GM12878 (cell line): ENCODE measurements around the gene MEGF11. TPM values are rescaled to one million over a fixed set of nuclear protein-coding genes. Genes with fewer than 3 reads are reported as not detected.

Experiments used
- ATAC-seq: fragments of 200-7000 bp; cut with Tn5 transposase; 3 replicates; pipeline ENCODE4 v1.9.1; 2020; ENCODE audit warnings: mild to moderate bottlenecking, moderate library complexity
- BruUV-seq: library from RNA; stranded (reverse); fragments of 400-500 nt; replicated peaks from 2 replicates; lab custom pipeline; 2021; lab: Mats Ljungman, UMichigan
- CTCF ChIA-PET: fragments of 300-600 bp; sonication (Branson Sonifier 250); formaldehyde crosslinking; extraction: SDS; loops from one replicate; lab custom pipeline; 2021; ENCODE audit warnings: inconsistent platforms; lab: Yijun Ruan, JAX
- POLR2A ChIA-PET: fragments of 350-600 bp; formaldehyde crosslinking; extraction: SDS; loops from one replicate; lab custom pipeline; 2021; ENCODE audit warnings: inconsistent platforms; lab: Charles Lee
- RAD21 ChIA-PET: fragments of 300-600 bp; sonication (Branson Sonifier 250); formaldehyde crosslinking; loops from one replicate; lab custom pipeline; 2023; ENCODE audit warnings: antibody characterized with exemption; ENCODE audit not compliant: unreplicated experiment; lab: Charles Lee
- SMC1A ChIA-PET: fragments of 300-600 bp; sonication (Branson Sonifier 250); formaldehyde crosslinking; loops from one replicate; lab custom pipeline; 2023; ENCODE audit not compliant: unreplicated experiment, uncharacterized antibody; lab: Charles Lee
- DNase-seq: peaks from one replicate; pipeline ENCODE4 v3.0.0-alpha.2; 2011; ENCODE audit warnings: low read depth, low spot score
- FAIRE-seq: peaks from 3 replicates; lab custom pipeline; 2011; peaks lifted over from hg19 to GRCh38; lab: Jason Lieb, UNC
- H2AFZ ChIP-seq: 2 replicates; pipeline ENCODE4 v1.6.0; 2011; ENCODE audit warnings: low read depth, low read length, control low read depth; ENCODE audit not compliant: control insufficient read depth
- H3K27ac ChIP-seq: 2 replicates; pipeline ENCODE4 v1.5.1; 2011; ENCODE audit warnings: control low read depth; ENCODE audit not compliant: control insufficient read depth, insufficient read depth
- H3K27me3 ChIP-seq, 2 experiments: replicated peaks in 1 of 2; 2 replicates each; pipeline versions ENCODE4 v1.6.0 to v1.6.1; 2011; ENCODE audit warnings: low read length in 1 of 2; ENCODE audit not compliant: control insufficient read depth in 2 of 2, insufficient read depth in 2 of 2
- H3K36me3 ChIP-seq, 2 experiments: 2 replicates each; pipeline ENCODE4 v1.5.1; 2011; ENCODE audit warnings: low read length in 1 of 2; ENCODE audit not compliant: control insufficient read depth in 2 of 2, insufficient read depth in 2 of 2
- H3K4me1 ChIP-seq: 2 replicates; pipeline ENCODE4 v1.6.1; 2011; ENCODE audit warnings: mild to moderate bottlenecking, low read length, moderate library complexity, mixed read lengths; ENCODE audit not compliant: control insufficient read depth, insufficient read depth
- H3K4me2 ChIP-seq: 2 replicates; pipeline ENCODE4 v1.6.0; 2011; ENCODE audit warnings: control low read depth; ENCODE audit not compliant: control insufficient read depth, insufficient read depth
- H3K4me3 ChIP-seq: fragments of 200-600 bp; sonication (generic); 2 replicates; pipeline ENCODE4 v1.5.1; 2016
- H3K79me2 ChIP-seq: 2 replicates; pipeline ENCODE4 v1.6.0; 2011; ENCODE audit warnings: low read length; ENCODE audit not compliant: control insufficient read depth, insufficient read depth
- H3K9ac ChIP-seq: 2 replicates; pipeline ENCODE4 v1.8.0; 2011; ENCODE audit warnings: low read length, control low read depth, mixed read lengths; ENCODE audit not compliant: control insufficient read depth, insufficient read depth
- H3K9me3 ChIP-seq: replicated peaks from 3 replicates; pipeline ENCODE4 v1.5.1; 2011; ENCODE audit warnings: mild to moderate bottlenecking, low read length; ENCODE audit not compliant: control insufficient read depth, insufficient read depth
- H4K20me1 ChIP-seq: 2 replicates; pipeline ENCODE4 v1.6.0; 2011; ENCODE audit not compliant: control insufficient read depth, insufficient read depth
- CBX3 ChIP-seq: fragments of 200-600 bp; sonication (generic); IDR thresholded peaks from 2 replicates; pipeline ENCODE4 v1.6.1; 2016; ENCODE audit warnings: low read depth, borderline replicate concordance
- CBX5 ChIP-seq: sonication (generic); IDR thresholded peaks from 2 replicates; pipeline ENCODE4 v1.6.1; 2016; ENCODE audit warnings: low read depth, moderate library complexity, mild to moderate bottlenecking, inconsistent platforms
- CHD2 ChIP-seq: IDR thresholded peaks from 2 replicates; pipeline ENCODE4 v1.6.1; 2011; ENCODE audit warnings: low read depth, low read length, improper control_type of control experiment, borderline replicate concordance
- CREM ChIP-seq: IDR thresholded peaks from 2 replicates; pipeline ENCODE4 v1.6.1; 2014; ENCODE audit warnings: antibody characterized with exemption, low read depth
- EGR1 ChIP-seq, 2 experiments: IDR thresholded peaks; 1 replicate in 1 of 2; 2 replicates in 1 of 2; pipeline ENCODE4 v1.6.1; 2011 to 2012; ENCODE audit warnings: low read depth in 2 of 2, low read length in 2 of 2, borderline replicate concordance in 1 of 2, mild to moderate bottlenecking in 1 of 2, moderate library complexity in 1 of 2
- EP300 ChIP-seq, 2 experiments: fragments of 150-350 bp in 1 of 2; IDR thresholded peaks; 2 replicates each; pipeline ENCODE4 v1.6.1; 2011 to 2012; ENCODE audit warnings: low read depth in 2 of 2, low read length in 2 of 2, borderline replicate concordance in 1 of 2, improper control_type of control experiment in 1 of 2, inconsistent platforms in 1 of 2; ENCODE audit not compliant: control insufficient read depth in 1 of 2
- FOXM1 ChIP-seq: IDR thresholded peaks from 2 replicates; pipeline ENCODE4 v1.6.1; 2012; ENCODE audit warnings: low read depth, mild to moderate bottlenecking, inconsistent platforms, low read length, moderate library complexity
- GATAD2B ChIP-seq: fragments of 450-650 bp; conservative IDR thresholded peaks from 2 replicates; pipeline ENCODE4 v1.6.1; 2017; ENCODE audit warnings: low read depth, mild to moderate bottlenecking, moderate library complexity
- PAX8 ChIP-seq: fragments of 450-650 bp; IDR thresholded peaks from 2 replicates; pipeline ENCODE4 v1.6.1; 2017; ENCODE audit warnings: mild to moderate bottlenecking, moderate library complexity
- SIN3A ChIP-seq: IDR thresholded peaks from 2 replicates; pipeline ENCODE4 v1.6.1; 2012; ENCODE audit warnings: low read depth, low read length, improper control_type of control experiment
- TCF12 ChIP-seq: IDR thresholded peaks from 2 replicates; pipeline ENCODE4 v1.6.1; 2011; ENCODE audit warnings: low read depth, mild to moderate bottlenecking, low read length
- ZNF217 ChIP-seq: fragments of 450-650 bp; IDR thresholded peaks from 2 replicates; pipeline ENCODE4 v1.6.1; 2017; ENCODE audit warnings: antibody characterized with exemption, mild to moderate bottlenecking
- WGBS: methylation state at CpG from one replicate; pipeline ENCODE4 v1.1.6; 2016; ENCODE audit warnings: low lambda C conversion rate; ENCODE audit not compliant: insufficient replicate concordance, insufficient coverage; ENCODE audit errors: missing lambda C conversion rate; 5-methylcytosine and 5-hydroxymethylcytosine counted together
- in situ Hi-C: fragments of 300-500 bp; cut with MboI; formaldehyde crosslinking; loops from 9 replicates; pipeline ENCODE4 v1.14.3; 2018; ENCODE audit warnings: mixed read lengths
- intact Hi-C: fragments of 100-400 bp; cut with micrococcal nuclease; formaldehyde crosslinking; loops from one replicate; pipeline ENCODE4 v1.14.2; 2022; ENCODE audit not compliant: unreplicated experiment
- polyA plus RNA-seq, 11 experiments: library from polyadenylated mRNA; depleted of rRNA in 4 of 11; unstranded in 6 of 11; stranded (reverse) in 5 of 11; fragments of >200 nt; fragmentation: Nextera tagmentation in 4 of 11; fragmentation: Illumina TruSeq in 1 of 11; extraction: Ambion mirVana in 4 of 11; extraction: Trizol in 1 of 11; gene quantifications; 1 replicate in 1 of 11; 2 replicates in 10 of 11; pipeline versions ENCODE4 v1.2.1 to v1.2.3, GENCODE V29; 2011 to 2016; ENCODE audit warnings: inconsistent platforms in 2 of 11, missing spikeins in 2 of 11, low read depth in 1 of 11
- total RNA-seq, 4 experiments: library from RNA; depleted of rRNA in 3 of 4; stranded (reverse); fragments of >200 nt in 3 of 4; fragmentation: Illumina TruSeq in 1 of 4; extraction: Trizol in 1 of 4; gene quantifications; 2 replicates each; pipeline versions ENCODE4 v1.2.1 to v1.2.3, GENCODE V29; 2013 to 2021
- TF ChIP-seq, protein P1 (sequence below): IDR thresholded peaks from 2 replicates; pipeline ENCODE4 v1.6.1; 2012; ENCODE audit warnings: low read length, inconsistent platforms
- TF ChIP-seq, protein P2 (sequence below): fragments of 450-650 bp; IDR thresholded peaks from 2 replicates; pipeline ENCODE4 v1.6.1; 2018; ENCODE audit warnings: borderline replicate concordance, mild to moderate bottlenecking; ENCODE audit not compliant: partially characterized antibody

Gene MEGF11
- total and polyA plus RNA-seq, 10 of the 15 experiments (the other 5 are each of a cell fraction or from before 2014, with no cell fraction given) = 0.03 to 1.7 (median 0.49) TPM

DNA sequence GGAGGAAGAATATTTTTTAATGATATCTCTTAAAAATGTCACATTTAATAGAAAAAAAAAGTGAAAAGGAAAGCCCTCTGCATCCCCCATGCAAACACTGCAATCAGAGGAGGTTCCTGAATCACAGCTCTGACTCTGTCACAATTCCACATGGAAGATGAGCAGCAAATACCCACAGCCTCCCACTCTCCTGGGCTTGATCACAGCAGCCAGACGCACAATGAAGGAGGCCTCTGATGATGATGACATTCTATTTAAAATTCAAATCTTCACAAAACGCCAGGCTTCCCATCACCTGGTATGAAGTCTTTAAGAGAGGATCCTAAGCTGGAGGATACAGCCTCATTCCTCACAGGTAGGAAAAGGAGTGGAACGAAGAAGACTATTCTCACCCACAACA is 30.7 kb upstream of the MEGF11 start:
- Histone ChIP-seq H3K9me3 (no peaks in the 10 kb centered on the region), H3K9ac (no peak overlapping the region), H3K4me3 (no peak overlapping the region)
- intact Hi-C loops = loop anchor here (10.0 kb wide), 1 partner anchor 299 kb away; no protein-coding TSS in a partner anchor
- POLR2A ChIA-PET = interaction anchor here (0.5 to 0.6 kb wide), 2 partner anchors 309 to 937 kb away, joined by 3 to 4 read pairs; no protein-coding TSS in a partner anchor
- TF ChIP-seq CBX5 (no peak), CHD2 (no peak), FOXM1 (no peak), PAX8 (no peak)
- TF ChIP-seq, all 136 proteins: peak for 0
- no peaks in the 10 kb centered on the region for H3K27me3 ChIP-seq
- H3K4me2 ChIP-seq = no peak overlapping the region
- 70% methylated on average over 3 of the region's 3 CpGs for WGBS
- SMC1A ChIA-PET = interaction anchor here (0.7 to 1.2 kb wide), 2 partner anchors 88 to 562 kb away, joined by 3 read pairs; no protein-coding TSS in a partner anchor
- no peaks in the 10 kb centered on the region; the same call in 1 of the 2 replicates for H3K4me1 ChIP-seq
- no peak overlapping the region for H3K27ac ChIP-seq
- CTCF ChIA-PET = interaction anchor here (0.6 to 3.3 kb wide), 4 partner anchors 8 to 880 kb away, joined by 4 to 9 read pairs (median 6); no protein-coding TSS in a partner anchor
- H4K20me1 ChIP-seq = no peaks in the 10 kb centered on the region
- RAD21 ChIA-PET = interaction anchor here (1.0 kb wide), 1 partner anchor 9 kb away, joined by 4 read pairs; no protein-coding TSS in a partner anchor
- H2AFZ ChIP-seq = no peak overlapping the region
- in situ Hi-C loops = no loop called here
- H3K79me2 ChIP-seq = no peaks in the 10 kb centered on the region
- DNase-seq (no peak), ATAC-seq (no peak), FAIRE-seq (no peak)
- no TSS peak for BruUV-seq
- no peaks in the 10 kb centered on the region for H3K36me3 ChIP-seq

- Histone ChIP-seq H3K27me3 (no peaks in the 10 kb centered on the region; a peak in 1 of 4 replicates), H2AFZ (no peak overlapping the region), H3K9me3 (no peaks in the 10 kb centered on the region), H3K4me3 (no peak overlapping the region), H3K9ac (no peak overlapping the region), H4K20me1 (no peaks in the 10 kb centered on the region), H3K36me3 (no peaks in the 10 kb centered on the region), H3K4me1 (no peaks in the 10 kb centered on the region), H3K27ac (no peak overlapping the region), H3K79me2 (no peaks in the 10 kb centered on the region), H3K4me2 (no peak overlapping the region)
- WGBS = 59% methylated on average over 6 of the region's 6 CpGs
- ChIA-PET POLR2A (interaction anchor here (0.6 kb wide), 1 partner anchor 91 kb away, joined by 3 read pairs; no protein-coding TSS in a partner anchor), SMC1A (no interaction called here), RAD21 (no interaction called here), CTCF (interaction anchor here (1.2 to 1.8 kb wide), 2 partner anchors 9 to 12 kb away, joined by 3 to 9 read pairs; no protein-coding TSS in a partner anchor)
- DNase-seq (no peak), ATAC-seq (no peak), FAIRE-seq (no peak)
- no TSS peak for BruUV-seq
- in situ Hi-C loops = no loop called here
- intact Hi-C loops = no loop called here
- no peak for TF ChIP-seq SIN3A
- no peak for TF ChIP-seq TCF12
- no peak for TF ChIP-seq CBX3
- no peak for TF ChIP-seq EGR1 (IDR thresholded peaks at IDR 0.05; ENCODE audit: borderline replicate concordance in 1 of 2, low read depth in 2 of 2, low read length in 2 of 2)
- TF ChIP-seq CREM = no peak
- TF ChIP-seq GATAD2B = no peak
- no peak for TF ChIP-seq ZNF217
- TF ChIP-seq EP300 (IDR thresholded peaks at IDR 0.05; ENCODE audit: borderline replicate concordance in 1 of 2, control insufficient read depth in 1 of 2, low read depth in 2 of 2, low read length in 2 of 2) = no peak
- TF ChIP-seq, protein P1, sequence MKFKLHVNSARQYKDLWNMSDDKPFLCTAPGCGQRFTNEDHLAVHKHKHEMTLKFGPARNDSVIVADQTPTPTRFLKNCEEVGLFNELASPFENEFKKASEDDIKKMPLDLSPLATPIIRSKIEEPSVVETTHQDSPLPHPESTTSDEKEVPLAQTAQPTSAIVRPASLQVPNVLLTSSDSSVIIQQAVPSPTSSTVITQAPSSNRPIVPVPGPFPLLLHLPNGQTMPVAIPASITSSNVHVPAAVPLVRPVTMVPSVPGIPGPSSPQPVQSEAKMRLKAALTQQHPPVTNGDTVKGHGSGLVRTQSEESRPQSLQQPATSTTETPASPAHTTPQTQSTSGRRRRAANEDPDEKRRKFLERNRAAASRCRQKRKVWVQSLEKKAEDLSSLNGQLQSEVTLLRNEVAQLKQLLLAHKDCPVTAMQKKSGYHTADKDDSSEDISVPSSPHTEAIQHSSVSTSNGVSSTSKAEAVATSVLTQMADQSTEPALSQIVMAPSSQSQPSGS = no peak
- TF ChIP-seq, protein P2, sequence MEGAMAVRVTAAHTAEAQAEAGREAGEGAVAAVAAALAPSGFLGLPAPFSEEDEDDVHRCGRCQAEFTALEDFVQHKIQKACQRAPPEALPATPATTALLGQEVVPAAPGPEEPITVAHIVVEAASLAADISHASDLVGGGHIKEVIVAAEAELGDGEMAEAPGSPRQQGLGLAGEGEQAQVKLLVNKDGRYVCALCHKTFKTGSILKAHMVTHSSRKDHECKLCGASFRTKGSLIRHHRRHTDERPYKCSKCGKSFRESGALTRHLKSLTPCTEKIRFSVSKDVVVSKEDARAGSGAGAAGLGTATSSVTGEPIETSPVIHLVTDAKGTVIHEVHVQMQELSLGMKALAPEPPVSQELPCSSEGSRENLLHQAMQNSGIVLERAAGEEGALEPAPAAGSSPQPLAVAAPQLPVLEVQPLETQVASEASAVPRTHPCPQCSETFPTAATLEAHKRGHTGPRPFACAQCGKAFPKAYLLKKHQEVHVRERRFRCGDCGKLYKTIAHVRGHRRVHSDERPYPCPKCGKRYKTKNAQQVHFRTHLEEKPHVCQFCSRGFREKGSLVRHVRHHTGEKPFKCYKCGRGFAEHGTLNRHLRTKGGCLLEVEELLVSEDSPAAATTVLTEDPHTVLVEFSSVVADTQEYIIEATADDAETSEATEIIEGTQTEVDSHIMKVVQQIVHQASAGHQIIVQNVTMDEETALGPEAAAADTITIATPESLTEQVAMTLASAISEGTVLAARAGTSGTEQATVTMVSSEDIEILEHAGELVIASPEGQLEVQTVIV = no peak
Observed at GRCh38 chr15:66278671-66279070, 25.1 kb upstream of the MEGF11 start.
